ENCODE measurements around the gene ARPC2.

The ARPC2 gene

GRCh38 chr2:218217360-218218267 is 625 bp downstream of the ARPC2 start:
- peak; percentile 67 for DNase-seq (ENCODE audit: low spot score)

GRCh38 chr2:218218268-218219185 is 1.5 kb downstream of the ARPC2 start:
- no peak for DNase-seq (ENCODE audit: low spot score)

- no peak for DNase-seq (ENCODE audit: low spot score)
These were observed 2.9 kb downstream of the ARPC2 start for GRCh38 chr2:218219934-218220333.

GRCh38 chr2:218221000-218221399 is 4.0 kb downstream of the ARPC2 start:
- no peak for DNase-seq (ENCODE audit: low spot score)

DNA sequence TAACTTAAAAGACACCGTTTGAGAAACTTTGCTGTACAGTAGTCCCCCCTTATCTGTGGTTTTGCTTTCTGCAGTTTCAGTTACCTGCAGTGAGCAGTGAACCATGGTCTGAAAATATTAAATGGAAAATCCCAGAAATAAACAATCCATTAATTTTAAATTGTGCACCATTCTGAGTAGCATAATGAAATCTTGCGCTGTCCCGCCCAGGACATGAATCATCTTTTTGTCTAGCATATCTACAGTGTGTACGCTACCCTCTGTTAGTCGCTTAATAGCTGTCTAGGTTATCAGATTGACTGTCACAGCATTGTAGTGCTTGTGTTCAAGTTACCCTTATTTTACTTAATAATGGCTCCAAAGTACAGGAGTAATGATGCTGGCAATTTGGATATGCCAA is 6.1 kb downstream of the ARPC2 start:
- no peak for DNase-seq (ENCODE audit: low spot score)

DNA sequence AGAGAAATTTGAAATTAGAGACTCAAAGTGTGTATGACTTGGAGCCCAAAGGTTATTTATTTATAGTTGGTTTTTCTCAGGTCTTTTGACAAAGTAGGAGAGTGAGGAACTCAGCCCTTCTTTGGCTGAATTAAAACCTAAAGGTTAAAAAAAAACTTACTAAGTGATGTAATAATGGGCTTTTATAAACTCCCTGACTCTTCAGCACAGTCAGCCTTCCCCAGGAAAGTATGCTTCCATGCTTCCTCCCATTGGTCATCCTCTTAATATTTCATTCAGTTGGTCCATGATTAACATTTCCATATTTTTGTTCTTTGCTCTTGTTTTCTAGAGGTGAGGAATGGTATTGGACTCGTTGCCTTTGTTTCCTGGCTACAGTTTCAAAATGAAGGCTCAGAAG is 7.2 kb downstream of the ARPC2 start:
- no peak for DNase-seq (ENCODE audit: low spot score)

GRCh38 chr2:218226903-218227302 is 9.9 kb downstream of the ARPC2 start:
- no peak for DNase-seq (ENCODE audit: low spot score)

- DNase-seq (ENCODE audit: low spot score), result no peak
These were observed 11.5 kb downstream of the ARPC2 start for GRCh38 chr2:218228366-218229090.

GRCh38 chr2:218229239-218229638 is 12.2 kb downstream of the ARPC2 start:
- DNase-seq (ENCODE audit: low spot score), result no peak

DNA sequence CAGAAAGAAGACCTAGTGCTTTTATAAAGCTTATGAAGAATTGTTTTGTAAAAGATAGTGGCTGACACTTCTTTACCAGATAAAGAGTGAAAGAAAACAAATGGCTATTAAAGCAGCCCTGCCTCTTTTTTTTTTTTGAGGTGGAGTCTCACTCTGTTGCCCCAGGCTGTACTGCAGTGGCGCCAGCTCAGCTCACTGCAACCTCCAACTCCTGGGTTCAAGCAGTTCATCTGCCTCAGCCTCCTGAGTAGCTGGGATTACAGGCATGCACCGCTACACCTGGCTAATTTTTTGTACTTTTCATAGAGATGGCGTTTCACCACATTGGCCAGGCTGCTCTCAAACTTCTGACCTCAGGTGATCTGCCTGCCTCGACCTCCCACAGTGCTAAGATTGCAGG is 12.9 kb downstream of the ARPC2 start:
- DNase-seq (ENCODE audit: low spot score), result no peak

DNA sequence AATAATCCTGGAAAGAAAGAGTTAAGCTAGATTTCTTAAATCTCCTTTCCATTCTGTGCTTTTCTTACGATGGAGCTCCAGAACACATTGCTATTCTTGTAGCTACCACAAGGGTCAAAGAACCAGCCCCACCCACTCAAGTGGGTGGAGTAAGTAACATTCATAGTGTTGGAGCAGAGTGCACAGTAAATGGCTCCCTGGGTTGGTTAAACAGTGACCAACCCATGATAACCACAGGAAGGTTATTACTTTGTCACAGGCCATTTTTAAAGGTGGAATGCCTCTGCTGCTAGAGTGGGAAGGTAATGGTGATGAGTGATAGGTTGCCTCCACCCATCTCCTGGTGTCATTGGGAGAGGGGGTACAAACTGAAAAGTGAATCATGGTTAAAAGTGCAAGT is 13.9 kb downstream of the ARPC2 start:
- DNase-seq (ENCODE audit: low spot score), result peak; percentile 33

DNA sequence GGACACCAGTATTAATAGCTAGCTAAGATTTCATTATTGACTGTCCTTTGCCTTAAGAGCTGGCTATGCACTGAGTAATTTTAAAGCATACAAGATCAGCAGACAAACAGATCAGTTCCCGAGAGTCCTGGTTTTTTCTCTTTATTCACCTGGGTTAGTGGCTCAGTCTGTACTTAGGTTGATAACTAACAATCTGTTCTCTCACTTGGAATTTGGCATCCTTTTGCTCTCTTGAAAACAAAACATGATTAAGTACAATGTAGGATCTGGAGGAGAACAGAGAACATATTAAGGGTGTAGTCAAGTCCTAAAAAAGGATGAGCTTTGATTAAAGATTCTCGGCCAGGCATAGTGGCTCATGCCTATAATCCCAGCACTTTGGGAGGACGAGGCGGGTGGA is 16.6 kb downstream of the ARPC2 start:
- no peak for DNase-seq (ENCODE audit: low spot score)

DNA sequence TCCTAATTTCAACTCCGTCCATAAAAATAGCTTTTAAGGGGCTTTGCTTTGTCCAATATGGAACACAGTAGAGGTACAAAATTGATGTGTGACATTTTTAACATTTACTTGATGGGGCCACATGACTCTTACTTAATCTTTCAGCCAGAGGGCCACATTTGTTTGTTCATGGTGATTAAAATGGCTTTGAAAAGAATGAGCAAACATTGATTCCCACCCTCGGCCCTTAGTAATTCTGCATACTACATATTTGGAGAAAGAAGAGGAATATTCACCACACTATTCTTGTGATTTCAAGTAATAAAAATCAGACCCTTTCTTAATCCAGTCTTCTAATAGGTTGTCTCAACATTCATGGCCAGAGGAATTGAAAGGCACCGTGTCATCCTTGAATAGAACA is 17.5 kb downstream of the ARPC2 start:
- no peak for DNase-seq (ENCODE audit: low spot score)

DNA sequence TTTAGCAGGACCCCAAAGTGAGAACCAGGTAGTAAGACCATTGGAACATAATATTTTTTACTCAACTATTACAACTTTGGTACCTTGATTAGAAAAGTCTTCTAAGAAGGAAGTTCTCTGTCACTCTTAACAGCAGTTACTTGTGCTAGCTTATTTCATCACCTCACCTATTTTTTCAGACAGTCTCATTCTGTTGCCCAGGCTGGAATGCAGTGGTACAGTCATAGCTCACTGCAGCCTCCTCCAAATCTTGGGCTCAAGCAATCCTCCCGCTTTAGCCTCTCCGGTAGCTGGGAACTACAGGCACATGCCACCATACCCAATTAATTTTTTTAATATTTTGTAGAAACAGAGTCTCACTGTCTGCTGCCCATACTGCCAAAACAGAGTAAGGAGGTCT is 18.0 kb downstream of the ARPC2 start:
- no peak for DNase-seq (ENCODE audit: low spot score)

GRCh38 chr2:218236829-218237228 is 19.8 kb downstream of the ARPC2 start:
- no peak for DNase-seq (ENCODE audit: low spot score)

GRCh38 chr2:218238887-218239286 is 21.9 kb downstream of the ARPC2 start:
- no peak for DNase-seq (ENCODE audit: low spot score)

- DNase-seq (ENCODE audit: low spot score), result no peak
These were observed 27.2 kb downstream of the ARPC2 start for GRCh38 chr2:218244204-218244603.

DNA sequence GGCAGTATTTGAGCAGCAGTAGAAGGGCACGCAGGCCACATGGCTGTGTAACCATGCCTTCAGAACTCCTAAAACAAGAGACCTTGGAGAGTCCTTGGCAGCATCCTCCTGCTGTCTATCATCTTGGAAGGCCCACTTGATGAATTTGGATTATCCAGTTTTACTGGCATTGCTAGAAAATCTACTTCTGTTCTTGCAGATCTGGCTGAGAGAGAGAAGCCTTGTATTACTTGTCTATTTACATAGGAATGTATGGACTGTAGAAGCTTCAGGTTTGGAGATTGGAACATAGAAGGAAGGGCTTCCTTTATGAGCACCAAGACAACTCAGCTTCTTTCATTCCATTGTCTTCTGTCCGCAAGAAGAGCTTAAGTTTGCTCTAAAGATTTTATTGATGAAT is 27.7 kb downstream of the ARPC2 start:
- no peak for DNase-seq (ENCODE audit: low spot score)

GRCh38 chr2:218245214-218245613 is 28.2 kb downstream of the ARPC2 start:
- DNase-seq (ENCODE audit: low spot score), result no peak

DNA sequence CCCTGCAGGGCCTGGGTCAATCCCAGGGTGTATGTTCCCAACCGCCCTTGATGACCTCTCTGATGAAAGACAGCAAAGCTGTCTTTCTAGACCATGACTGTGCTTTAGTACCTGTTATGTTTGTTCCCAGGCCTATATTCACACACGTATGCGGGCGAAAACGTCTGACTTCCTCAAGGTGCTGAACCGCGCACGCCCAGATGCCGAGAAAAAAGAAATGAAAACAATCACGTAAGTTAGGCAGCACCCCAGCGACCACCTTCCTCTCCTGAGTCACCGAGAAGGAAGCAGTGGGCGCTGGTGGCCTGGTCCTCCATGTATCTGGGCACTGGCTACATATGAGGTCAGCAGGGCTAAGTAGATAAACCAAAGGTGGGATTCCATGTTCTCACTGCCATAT is 32.7 kb downstream of the ARPC2 start:
- no peak for DNase-seq (ENCODE audit: low spot score)

- DNase-seq (ENCODE audit: low spot score), result no peak
These were observed 35.7 kb downstream of the ARPC2 start for GRCh38 chr2:218252509-218253231.

- DNase-seq (ENCODE audit: low spot score), result no peak
These were observed 36.2 kb downstream of the ARPC2 start for GRCh38 chr2:218253232-218253625.

Data from D341Med (cell line).